Activated CD8-positive, alpha-beta T cell treated with anti-CD3 and anti-CD28 coated beads, Interleukin-2, amount 10 ng/mL, durations not matched to agents 7 days and 5 days (primary cell): Measurements from ENCODE around the gene MOK. TPM values are rescaled to one million over a fixed set of nuclear protein-coding genes. Genes with fewer than 3 reads are reported as not detected.

ENCODE experiments used
- ATAC-seq: fragments of 150-1000 bp; cut with Tn5 transposase; one replicate; pipeline ENCODE4 v1.10.0; 2021; ENCODE audit warnings: moderate library complexity
- CTCF ChIA-PET: fragments of 350-600 bp; sonication (Branson Sonifier 250); formaldehyde crosslinking; loops from one replicate; lab custom pipeline; 2021; ENCODE audit warnings: antibody characterized with exemption; lab: Charles Lee
- POLR2A ChIA-PET: fragments of 350-600 bp; sonication (Branson Sonifier 250); formaldehyde crosslinking; loops from one replicate; lab custom pipeline; 2021; ENCODE audit warnings: antibody characterized with exemption; lab: Charles Lee
- DNase-seq: peaks from one replicate; pipeline ENCODE4 v3.0.0-alpha.2; 2020
- H3K27ac Mint-ChIP-seq: one replicate; pipeline ENCODE4 v1.8.0; 2021; ENCODE audit warnings: mild to moderate bottlenecking, mixed read lengths
- H3K27me3 Mint-ChIP-seq: one replicate; pipeline ENCODE4 v1.8.0; 2021; ENCODE audit warnings: low read depth, mixed read lengths
- H3K36me3 Mint-ChIP-seq: one replicate; pipeline ENCODE4 v1.8.0; 2021; ENCODE audit warnings: low read depth, mixed read lengths
- H3K4me1 Mint-ChIP-seq: one replicate; pipeline ENCODE4 v1.8.0; 2021; ENCODE audit warnings: low read depth, mixed read lengths
- H3K4me3 Mint-ChIP-seq: one replicate; pipeline ENCODE4 v1.8.0; 2021; ENCODE audit warnings: mild to moderate bottlenecking, mixed read lengths
- H3K9me3 Mint-ChIP-seq: one replicate; pipeline ENCODE4 v1.8.0; 2022; ENCODE audit warnings: mixed read lengths; ENCODE audit not compliant: insufficient read depth
- total RNA-seq, 2 experiments: library from RNA; stranded (reverse); gene quantifications; one replicate each; pipeline ENCODE4 v1.2.3, GENCODE V29; 2021

Gene MOK
- total RNA-seq, 2 experiments from 2014 or later: 3.3 to 4.1 TPM

DNA sequence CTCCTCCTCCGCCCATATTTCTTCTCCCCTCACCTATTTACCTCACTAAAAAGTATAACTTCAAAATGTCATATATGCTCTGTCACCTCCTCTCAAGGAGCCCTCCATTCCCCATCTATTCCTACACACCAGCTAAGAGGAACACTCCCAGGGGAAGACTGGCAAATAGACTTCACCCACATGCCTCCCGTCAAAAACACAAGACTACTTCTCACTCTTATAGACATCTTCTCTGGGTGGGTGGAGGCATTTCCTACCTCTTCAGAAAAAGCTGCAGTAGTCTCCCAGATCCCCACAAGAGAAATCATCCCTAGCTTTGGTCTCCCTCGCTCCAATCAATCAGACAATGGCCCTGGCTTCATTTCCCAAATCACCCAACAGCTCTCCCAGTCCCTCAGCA lies 66.2 kb downstream of the MOK start:
- POLR2A ChIA-PET: no interaction called here
- H3K27ac Mint-ChIP-seq: no peak overlapping the region
- CTCF ChIA-PET: interaction anchor here (1.6 kb wide), 1 partner anchor 76 kb away, joined by 5 read pairs; no protein-coding TSS in a partner anchor
- DNase-seq (no peak), ATAC-seq (no peak)
- no peaks in the 10 kb centered on the region for H3K27me3 Mint-ChIP-seq
- H3K4me3 Mint-ChIP-seq: no peak overlapping the region
- H3K4me1 Mint-ChIP-seq: no peaks in the 10 kb centered on the region
- no peaks in the 10 kb centered on the region for H3K9me3 Mint-ChIP-seq
- no peaks in the 10 kb centered on the region for H3K36me3 Mint-ChIP-seq

DNA sequence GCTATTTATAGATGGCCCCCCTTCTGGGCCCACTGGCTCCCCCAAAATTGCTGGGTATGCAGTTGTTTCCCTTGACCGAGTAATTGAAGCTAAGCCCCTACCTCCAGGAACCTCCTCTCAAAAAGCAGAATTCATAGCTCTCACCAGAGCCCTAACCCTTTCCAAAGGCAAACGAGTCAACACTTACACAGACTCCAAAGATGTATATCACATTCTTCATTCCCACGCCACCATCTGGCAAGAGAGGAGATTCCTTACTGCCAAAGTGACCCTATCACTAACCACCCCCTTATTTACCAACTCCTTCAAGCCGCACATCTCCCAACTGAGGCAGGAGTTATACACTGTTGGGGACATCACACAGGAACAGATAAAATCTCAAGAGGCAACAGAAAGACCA lies 66.8 kb downstream of the MOK start:
- ChIA-PET POLR2A (no interaction called here), CTCF (interaction anchor here (0.7 to 2.1 kb wide), 3 partner anchors 54 to 76 kb away, joined by 3 to 5 read pairs (median 4); partner anchors contain the start of gene MOK)
- H3K27ac Mint-ChIP-seq: no peak overlapping the region
- DNase-seq (no peak), ATAC-seq (no peak)
- H3K4me3 Mint-ChIP-seq: no peak overlapping the region
- H3K27me3 Mint-ChIP-seq: no peaks in the 10 kb centered on the region
- H3K9me3 Mint-ChIP-seq: no peaks in the 10 kb centered on the region
- H3K4me1 Mint-ChIP-seq: no peaks in the 10 kb centered on the region
- H3K36me3 Mint-ChIP-seq: no peaks in the 10 kb centered on the region

DNA sequence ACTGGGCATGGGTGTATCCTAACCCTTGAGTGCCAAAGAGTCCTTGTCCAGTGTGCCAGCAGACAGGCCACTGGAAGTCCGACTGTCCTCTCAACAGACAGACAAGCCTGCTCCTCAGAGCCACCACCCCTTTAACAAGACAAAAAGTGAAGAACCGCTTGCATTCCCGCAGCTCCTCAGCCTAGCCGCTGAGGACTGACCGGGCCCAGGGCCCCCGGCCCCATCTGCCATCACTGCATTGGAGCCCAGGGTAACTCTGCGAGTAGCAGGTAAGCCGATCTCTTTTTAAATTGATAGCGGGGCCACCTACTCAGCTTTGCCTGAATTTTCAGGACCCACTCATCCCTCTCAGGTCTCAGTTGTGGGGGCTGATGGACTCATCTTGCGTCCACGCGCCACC lies 68.9 kb downstream of the MOK start:
- CTCF ChIA-PET: interaction anchor here (1.2 to 2.1 kb wide), 5 partner anchors 15 to 82 kb away, joined by 3 to 10 read pairs (median 3); partner anchors contain the start of gene MOK
- H3K9me3 Mint-ChIP-seq: no peaks in the 10 kb centered on the region
- ATAC-seq (no peak), DNase-seq (no peak)
- H3K4me3 Mint-ChIP-seq: no peak overlapping the region
- no peaks in the 10 kb centered on the region for H3K36me3 Mint-ChIP-seq
- POLR2A ChIA-PET: no interaction called here
- H3K27me3 Mint-ChIP-seq: no peaks in the 10 kb centered on the region
- H3K4me1 Mint-ChIP-seq: no peaks in the 10 kb centered on the region
- H3K27ac Mint-ChIP-seq: no peak overlapping the region

DNA sequence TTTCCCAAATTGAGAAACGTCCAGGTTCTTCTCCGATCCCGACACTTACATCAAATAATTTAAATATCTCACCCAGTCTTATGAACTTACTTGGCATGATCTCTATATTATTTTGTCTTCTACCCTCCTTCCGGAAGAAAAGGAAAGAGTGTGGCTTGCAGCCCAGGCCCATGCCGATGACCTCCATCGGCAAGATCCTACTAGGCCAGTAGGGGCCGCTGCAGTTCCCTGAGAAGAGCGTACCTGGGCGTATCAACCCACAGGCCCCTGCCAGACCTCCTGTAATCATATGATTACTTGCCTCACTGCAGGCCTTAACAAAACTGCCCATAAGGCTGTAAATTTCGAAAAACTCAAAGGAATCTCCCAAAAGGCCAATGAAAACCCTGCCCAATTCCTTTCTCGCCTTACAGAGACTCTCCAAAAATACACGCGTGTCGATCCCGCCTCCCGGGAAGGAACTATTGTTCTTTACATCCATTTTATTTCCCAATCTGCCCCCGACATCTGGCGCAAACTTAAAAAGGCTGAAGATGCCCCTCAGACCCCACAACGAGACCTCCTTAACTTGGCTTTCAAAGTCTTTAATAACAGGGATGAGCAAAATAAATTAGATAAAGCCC lies 69.6 kb downstream of the MOK start:
- Mint-ChIP-seq H3K4me1 (no peaks in the 10 kb centered on the region), H3K4me3 (no peak overlapping the region)
- CTCF ChIA-PET: interaction anchor here (1.3 kb wide), 1 partner anchor 69 kb away, joined by 3 read pairs; the partner anchor contains the start of gene MOK

DNA sequence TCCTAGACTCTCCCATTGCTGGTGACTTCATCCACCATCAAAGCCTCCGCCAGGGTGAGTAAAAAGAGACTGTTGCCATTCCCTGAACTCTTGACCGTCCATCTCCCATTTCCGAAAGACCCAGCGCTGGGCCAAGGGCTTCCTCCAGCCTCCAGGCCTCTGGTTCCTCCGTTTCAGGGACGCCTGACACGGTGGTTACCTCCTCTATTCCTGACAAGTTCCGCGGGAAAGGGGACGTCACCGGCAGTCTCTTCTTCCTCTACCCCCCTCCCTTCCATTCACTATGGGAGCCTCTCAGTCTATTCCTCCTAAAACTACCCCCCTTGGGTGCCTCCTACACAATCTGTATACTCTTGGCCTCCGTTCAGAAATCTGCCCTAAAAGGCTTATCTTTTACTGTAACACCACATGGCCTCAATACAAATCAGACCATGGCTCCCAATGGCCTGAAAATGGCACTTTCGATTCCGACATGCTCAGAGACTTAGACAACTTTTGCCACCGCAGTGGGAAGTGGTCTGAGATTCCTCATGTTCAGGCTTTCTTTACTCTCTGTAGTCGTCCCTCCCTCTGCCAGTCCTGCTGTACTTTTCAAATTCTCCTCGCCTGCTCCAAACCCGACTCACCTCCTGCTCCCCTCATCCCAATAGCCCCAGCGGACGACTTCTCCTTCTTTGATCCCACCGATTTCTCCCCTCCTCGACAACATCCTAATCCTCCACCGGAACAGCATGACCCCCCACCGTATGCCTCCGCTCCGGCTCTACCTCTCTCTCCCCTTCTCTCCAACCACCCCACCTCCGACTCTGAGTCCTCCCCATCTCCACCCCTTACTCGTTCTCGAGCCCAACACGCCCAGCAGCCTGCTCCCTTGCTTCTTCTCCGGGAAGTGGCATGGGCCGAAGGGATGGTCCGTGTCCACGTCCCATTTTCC lies 70.4 kb downstream of the MOK start:
- H3K4me1 Mint-ChIP-seq: no peaks in the 10 kb centered on the region
- DNase-seq (no peak), ATAC-seq (no peak)
- ChIA-PET CTCF (interaction anchor here (1.5 kb wide), 1 partner anchor 160 kb away, joined by 3 read pairs; no protein-coding TSS in a partner anchor), POLR2A (no interaction called here)
- H3K27me3 Mint-ChIP-seq: no peaks in the 10 kb centered on the region
- no peak overlapping the region for H3K4me3 Mint-ChIP-seq
- no peaks in the 10 kb centered on the region for H3K9me3 Mint-ChIP-seq
- H3K36me3 Mint-ChIP-seq: no peaks in the 10 kb centered on the region
- no peak overlapping the region for H3K27ac Mint-ChIP-seq

More for the DNA sequence above, 69.6 kb downstream of the MOK start:
- Mint-ChIP-seq H3K27me3 (no peaks in the 10 kb centered on the region), H3K9me3 (no peaks in the 10 kb centered on the region), H3K27ac (no peak overlapping the region), H3K36me3 (no peaks in the 10 kb centered on the region)
- DNase-seq (peak; percentile 85), ATAC-seq (peak; percentile 96)
- POLR2A ChIA-PET: no interaction called here

DNA sequence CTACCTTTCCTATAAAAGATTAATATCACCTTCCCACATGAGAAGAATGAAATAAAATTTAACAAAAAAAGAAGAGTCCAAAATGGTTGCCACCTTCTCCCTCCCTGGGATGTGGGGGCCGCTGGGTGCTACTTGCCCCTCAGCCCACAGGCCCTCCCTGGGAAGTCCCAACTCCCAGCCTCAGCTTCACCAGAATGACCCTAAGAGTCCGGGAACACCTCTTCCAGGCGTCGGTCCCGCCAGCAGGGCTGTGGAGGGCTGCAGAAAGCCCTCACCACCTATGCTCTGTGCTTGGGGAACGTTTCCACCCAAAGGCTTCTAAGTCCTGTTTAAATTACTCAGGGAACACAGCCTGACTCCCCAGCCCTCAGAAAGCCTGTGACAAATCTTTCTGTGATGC lies 71.9 kb downstream of the MOK start:
- H3K36me3 Mint-ChIP-seq: no peaks in the 10 kb centered on the region
- H3K4me1 Mint-ChIP-seq: no peaks in the 10 kb centered on the region
- no peak overlapping the region for H3K4me3 Mint-ChIP-seq
- no peak for ATAC-seq
- DNase-seq: no peak
- ChIA-PET POLR2A (no interaction called here), CTCF (interaction anchor here (1.5 to 1.8 kb wide), 2 partner anchors 81 to 162 kb away, joined by 3 to 6 read pairs; no protein-coding TSS in a partner anchor)
- no peaks in the 10 kb centered on the region for H3K9me3 Mint-ChIP-seq
- no peaks in the 10 kb centered on the region for H3K27me3 Mint-ChIP-seq
- no peak overlapping the region for H3K27ac Mint-ChIP-seq

DNA sequence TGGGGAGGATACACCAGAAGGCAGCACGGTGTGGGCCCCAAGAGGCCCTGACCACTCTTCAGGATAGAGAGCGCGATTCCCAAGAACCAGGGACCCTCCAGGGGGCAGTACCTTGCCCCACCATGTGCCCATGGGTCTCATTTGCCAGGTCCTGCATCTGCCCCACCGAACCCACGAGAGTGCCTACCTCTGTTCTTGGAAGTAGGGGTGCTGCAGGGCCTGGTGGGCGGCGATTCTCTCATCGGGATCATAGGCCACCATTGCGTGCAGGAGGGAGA lies 72.7 kb downstream of the MOK start:
- Mint-ChIP-seq H3K27ac (no peak overlapping the region), H3K27me3 (no peaks in the 10 kb centered on the region), H3K4me3 (no peak overlapping the region), H3K36me3 (no peaks in the 10 kb centered on the region), H3K9me3 (no peaks in the 10 kb centered on the region), H3K4me1 (no peaks in the 10 kb centered on the region)
- ATAC-seq: no peak
- DNase-seq: no peak
- ChIA-PET CTCF (interaction anchor here (1.8 kb wide), 1 partner anchor 82 kb away, joined by 6 read pairs; no protein-coding TSS in a partner anchor), POLR2A (no interaction called here)

DNA sequence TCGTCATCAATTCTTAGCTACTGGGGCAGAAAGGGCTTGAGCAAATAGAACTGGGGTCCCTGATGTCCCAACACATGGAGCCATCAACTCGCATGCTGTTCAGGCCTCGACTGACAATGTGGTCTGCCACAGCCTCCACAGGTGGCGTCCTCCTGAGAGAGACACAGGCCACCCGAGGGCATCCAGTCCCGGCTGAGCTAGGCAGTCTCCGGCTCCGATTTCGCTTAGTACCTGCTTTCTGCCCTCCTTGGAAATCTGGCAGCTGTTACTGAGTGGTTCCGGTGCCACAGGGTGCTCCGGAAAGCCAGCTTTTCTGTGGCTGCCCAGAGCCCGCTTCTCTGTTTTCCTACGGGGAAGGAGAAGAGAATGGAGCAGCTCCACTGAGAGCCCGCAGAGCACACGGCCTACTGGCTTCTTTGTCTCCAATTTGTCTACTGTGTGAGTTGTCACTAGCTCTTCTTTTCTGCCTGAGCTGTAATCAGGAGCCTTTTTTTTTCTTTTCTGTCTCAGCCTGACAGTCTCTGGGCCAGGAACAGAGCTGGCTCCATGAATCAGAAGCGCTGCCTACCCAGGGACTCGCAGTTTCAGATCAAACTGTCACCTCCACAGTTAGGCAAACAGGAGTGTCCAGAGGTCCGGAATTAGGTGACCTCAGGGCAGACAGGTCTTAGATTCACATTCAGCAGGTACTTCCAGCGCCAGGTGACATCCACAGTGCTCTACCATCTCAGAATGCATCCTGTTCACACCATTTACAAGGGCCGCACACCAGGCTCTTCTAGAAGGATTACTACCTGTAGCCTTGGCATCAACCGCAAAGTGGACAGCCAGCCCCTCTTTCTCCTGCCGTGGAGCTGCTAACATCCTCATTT lies 73.3 kb downstream of the MOK start:
- Mint-ChIP-seq H3K9me3 (no peaks in the 10 kb centered on the region), H3K36me3 (no peaks in the 10 kb centered on the region), H3K27me3 (no peaks in the 10 kb centered on the region), H3K4me3 (no peak overlapping the region), H3K27ac (no peak overlapping the region), H3K4me1 (no peaks in the 10 kb centered on the region)
- CTCF ChIA-PET: interaction anchor here (1.8 kb wide), 1 partner anchor 83 kb away, joined by 6 read pairs; no protein-coding TSS in a partner anchor
- ATAC-seq (no peak), DNase-seq (no peak)
- POLR2A ChIA-PET: no interaction called here

DNA sequence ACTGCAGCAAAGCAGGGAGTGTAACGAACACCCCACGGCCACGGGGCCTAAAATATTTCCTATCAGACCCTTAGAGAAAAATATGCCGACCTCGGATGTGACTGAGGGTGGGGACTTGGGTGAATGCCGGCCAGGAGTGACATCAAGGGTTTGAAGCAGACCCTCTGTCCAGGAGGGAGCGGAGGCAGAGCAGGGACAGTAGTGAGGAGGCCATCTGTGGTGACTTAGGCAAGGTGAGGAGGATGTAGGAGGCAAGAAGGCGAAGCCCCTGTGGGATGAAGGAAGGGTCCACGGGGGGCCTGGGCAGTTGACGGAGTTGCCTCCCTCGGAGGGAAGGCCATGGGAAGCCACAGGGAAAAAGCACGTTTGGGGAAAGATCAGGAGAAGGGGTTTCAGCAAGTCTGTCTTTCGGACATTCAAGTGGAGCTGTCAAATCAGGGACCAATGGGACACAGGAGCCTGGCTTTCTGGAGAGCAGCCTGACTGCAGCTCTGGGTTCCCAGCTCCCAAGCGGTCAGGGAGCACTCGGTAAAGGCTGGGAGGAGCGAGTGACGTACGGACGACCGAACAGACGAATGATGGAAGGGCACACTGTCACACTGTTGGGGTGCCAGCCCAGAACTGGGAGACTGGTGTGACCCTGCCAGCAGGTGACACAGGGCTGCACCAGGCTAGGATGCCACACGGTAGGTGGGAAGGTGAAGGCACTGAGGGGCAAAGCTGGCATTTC lies 74.3 kb downstream of the MOK start:
- peak overlapping the region; percentile 25 for H3K27ac Mint-ChIP-seq
- POLR2A ChIA-PET: no interaction called here

DNA sequence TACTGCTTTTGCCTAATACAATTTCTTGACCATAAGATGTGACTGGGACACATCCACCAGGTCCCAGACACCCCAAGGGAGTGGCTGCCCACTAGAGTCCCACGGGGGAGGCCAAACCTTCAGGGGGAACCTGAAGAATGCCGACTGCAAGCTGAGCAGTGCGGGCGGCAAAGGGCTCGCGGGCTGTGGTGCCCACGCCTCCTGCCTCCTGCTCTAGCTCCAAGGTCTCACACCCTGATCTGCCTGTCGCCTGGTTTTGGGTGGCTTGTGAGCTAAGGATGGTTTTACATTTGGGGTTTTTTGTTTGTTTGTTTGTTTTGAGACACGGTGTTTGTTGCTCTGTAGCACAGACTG lies 75.2 kb downstream of the MOK start:
- CTCF ChIA-PET: no interaction called here
- ATAC-seq: no peak
- no peak overlapping the region for H3K27ac Mint-ChIP-seq

More for the DNA sequence above, 74.3 kb downstream of the MOK start:
- Mint-ChIP-seq H3K9me3 (no peaks in the 10 kb centered on the region), H3K4me3 (no peak overlapping the region), H3K4me1 (no peaks in the 10 kb centered on the region), H3K36me3 (no peaks in the 10 kb centered on the region), H3K27me3 (no peaks in the 10 kb centered on the region)
- ATAC-seq (no peak), DNase-seq (no peak)
- CTCF ChIA-PET: no interaction called here

More for the DNA sequence above, 75.2 kb downstream of the MOK start:
- H3K27me3 Mint-ChIP-seq: no peaks in the 10 kb centered on the region
- no peak for DNase-seq
- H3K9me3 Mint-ChIP-seq: no peaks in the 10 kb centered on the region
- POLR2A ChIA-PET: no interaction called here
- no peak overlapping the region for H3K4me3 Mint-ChIP-seq
- no peaks in the 10 kb centered on the region for H3K4me1 Mint-ChIP-seq
- H3K36me3 Mint-ChIP-seq: peaks cover 3% of the 10 kb centered on the region
